ENCODE data around the gene RGP1.

- TF ChIP-seq CTCF (IDR thresholded peaks at IDR 0.05) (no peak), EP300 (IDR thresholded peaks at IDR 0.05) (no peak)
Observed at GRCh38 chr9:35766997-35767396, 17.9 kb downstream of the RGP1 start.

Measured in stomach (tissue), 4 donors.